Activated CD8-positive, alpha-beta memory T cell treated with anti-CD3 and anti-CD28 coated beads for 24 hours (primary cell): ENCODE measurements around the gene CAPN13.

Experiments used
- DNase-seq: peaks from one replicate; pipeline ENCODE4 v3.0.0-alpha.2; 2020

Gene CAPN13

DNA sequence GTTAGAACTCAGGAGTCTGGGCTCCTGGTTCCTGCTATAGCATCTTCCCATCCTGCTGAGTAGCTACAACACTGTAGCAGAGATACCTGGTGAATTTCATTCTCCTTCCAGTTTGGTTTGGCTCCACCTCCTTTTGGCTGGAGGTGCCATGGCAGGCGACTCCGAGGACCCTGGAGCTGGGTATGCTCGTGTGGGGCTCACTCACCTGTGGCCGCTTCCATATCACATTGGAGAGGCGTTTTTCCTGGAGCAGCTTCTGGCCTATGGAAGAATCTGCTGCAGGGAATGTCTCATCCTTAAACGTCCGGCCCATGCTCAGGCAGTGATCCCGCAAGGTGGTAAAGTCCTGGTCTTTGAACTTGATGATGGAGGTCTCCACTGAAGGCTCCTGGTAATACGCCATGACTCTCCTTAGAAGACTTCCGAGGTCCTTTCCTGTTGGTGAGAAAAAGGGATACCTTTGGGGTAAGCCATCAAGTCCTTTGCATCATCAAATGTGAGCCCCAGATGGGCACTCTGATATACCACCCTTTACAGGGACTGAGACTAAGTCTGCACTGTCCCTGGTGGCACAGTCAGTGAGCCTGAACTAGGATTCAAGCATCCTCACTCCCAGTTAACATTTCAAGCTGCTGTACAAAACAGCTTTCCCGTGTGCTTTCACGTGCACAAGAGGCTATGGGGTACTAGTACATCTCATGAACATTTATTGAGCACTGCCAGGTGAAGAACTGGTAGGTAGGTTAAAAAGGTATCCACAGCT is 20.1 kb downstream of the CAPN13 start:
- DNase-seq = no peak

- no peak for DNase-seq
These were observed 22.6 kb downstream of the CAPN13 start for GRCh38 chr2:30784682-30785081.

GRCh38 chr2:30781961-30782533 is 25.2 kb downstream of the CAPN13 start:
- DNase-seq = no peak

DNA sequence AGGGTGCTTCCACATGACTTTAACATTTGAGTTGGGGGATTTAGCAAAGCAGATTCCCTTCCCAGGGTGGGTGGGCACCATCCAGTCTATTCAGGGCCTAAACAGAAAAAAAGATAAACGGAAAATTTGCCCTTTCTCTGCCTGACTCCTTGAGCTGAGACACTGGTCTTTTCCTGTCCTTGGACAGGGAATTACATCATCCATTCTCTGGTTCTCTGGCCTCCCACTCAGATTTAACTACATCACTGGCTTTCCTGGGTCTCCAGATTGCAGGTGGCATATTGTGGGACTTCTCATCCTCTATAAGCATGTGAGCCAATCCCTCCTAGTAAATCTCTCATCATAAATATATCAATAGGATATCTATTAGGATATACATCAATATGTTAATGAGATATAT is 25.8 kb downstream of the CAPN13 start:
- no peak for DNase-seq

DNA sequence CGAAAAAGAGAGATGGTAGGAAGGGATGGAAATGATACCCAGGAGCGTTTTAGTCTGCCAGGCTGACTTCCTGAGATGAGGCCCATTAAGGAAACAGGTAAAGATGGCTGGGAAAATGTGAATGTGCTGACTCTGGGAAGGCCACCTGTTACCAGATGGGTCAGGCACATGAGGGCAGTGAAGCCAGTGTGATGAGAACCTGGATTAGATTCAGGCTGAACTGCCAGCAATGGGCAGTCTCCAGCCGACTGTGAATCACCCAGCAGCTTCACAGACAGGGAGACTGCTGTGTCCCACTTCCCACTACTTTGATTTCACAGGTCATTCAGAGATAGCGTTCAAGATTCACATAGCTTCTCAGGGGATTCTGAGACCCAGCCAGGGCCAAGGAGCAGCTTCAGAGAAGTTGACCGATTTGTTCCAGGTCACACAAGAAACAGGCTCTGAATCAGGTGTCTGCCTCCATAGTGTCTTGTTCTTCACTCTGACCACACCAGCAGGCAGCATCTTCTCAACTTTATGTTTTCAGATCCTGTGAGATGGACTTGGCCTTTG is 26.4 kb downstream of the CAPN13 start:
- peak; percentile 24 for DNase-seq

- DNase-seq = peak; percentile 19
These were observed 28.6 kb downstream of the CAPN13 start for GRCh38 chr2:30778611-30779010.

DNA sequence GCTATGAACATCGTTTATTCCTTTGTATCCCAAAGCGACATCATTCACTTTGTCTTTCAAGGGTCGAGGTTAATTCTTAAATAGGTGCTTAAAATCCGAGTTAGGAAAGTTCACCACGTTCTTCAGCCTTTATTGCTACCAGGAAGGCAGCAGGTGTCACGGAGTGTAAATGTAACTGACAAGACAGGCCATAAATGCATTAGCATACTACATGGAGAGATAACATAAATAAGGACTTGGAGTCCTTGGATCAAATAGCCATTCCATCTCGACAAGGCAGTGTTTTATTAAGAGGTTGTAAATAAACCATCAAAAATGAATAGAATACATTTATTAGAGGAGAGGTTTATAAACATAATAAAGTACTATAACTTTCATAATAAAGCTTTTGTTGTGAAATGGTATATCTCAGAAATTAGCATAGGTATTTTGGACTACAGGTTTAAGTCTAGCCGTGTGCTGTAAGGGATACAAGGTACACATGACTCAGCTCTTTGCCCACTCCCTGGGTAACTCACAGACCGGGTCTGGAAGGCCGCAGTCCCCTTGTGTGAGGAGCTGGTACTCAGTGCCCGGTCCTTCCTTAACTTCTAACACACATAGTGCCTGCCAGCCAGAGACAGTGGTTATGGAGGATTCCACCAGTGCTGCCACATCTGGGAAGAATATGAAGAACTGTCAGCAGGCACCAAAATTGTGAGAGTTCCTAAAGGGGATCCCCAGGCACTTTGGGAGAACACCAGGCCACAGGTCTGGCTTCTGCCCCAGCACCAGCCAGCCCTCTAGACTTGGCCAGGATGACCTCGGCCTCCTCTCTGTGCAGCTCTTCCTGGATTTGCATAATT is 29.4 kb downstream of the CAPN13 start:
- peak; percentile 17 for DNase-seq

GRCh38 chr2:30776831-30777635 is 30.2 kb downstream of the CAPN13 start:
- DNase-seq = peak; percentile 43

- peak; percentile 33 for DNase-seq
These were observed 31.4 kb downstream of the CAPN13 start for GRCh38 chr2:30775833-30776232.

GRCh38 chr2:30772021-30772705 is 35.1 kb downstream of the CAPN13 start:
- peak; percentile 32 for DNase-seq

DNA sequence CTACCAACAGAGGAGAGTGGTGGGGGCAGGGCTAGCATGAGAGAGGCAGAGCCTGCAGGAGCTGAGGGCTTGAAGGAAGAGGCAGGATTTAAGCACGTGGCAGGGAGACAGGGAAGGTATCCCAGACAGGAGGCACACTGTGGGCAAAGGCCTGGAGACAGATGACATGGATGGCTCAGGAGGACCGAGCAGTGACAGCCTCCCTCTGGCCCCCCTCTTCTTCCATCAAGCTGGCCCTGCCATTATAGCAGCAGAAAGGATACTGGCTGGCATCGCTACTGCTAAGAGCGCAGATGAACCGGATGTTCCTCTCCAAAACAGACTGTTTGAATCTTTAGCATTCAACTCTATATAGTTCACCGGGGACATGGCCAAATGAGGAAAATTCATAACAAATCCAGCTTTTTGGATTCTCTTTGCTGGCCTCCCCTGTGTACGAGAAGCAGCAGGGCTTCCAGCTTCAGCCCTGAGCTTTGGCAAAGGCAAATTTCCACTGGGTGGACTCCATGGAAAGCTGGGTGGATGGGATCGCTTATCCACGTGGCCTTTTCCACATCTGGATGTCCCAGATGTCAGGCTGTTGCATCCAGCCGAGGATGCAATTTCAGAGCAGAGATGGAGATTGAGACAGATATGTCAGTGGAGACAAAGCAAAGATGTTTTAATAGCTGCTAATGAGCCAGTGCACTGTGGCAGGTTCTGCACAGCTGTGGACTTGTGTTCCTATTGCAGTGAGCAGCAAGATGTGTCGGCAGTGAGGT is 36.2 kb downstream of the CAPN13 start:
- DNase-seq = peak; percentile 21

- DNase-seq = peak; percentile 37
These were observed 37.3 kb downstream of the CAPN13 start for GRCh38 chr2:30769891-30770462.

DNA sequence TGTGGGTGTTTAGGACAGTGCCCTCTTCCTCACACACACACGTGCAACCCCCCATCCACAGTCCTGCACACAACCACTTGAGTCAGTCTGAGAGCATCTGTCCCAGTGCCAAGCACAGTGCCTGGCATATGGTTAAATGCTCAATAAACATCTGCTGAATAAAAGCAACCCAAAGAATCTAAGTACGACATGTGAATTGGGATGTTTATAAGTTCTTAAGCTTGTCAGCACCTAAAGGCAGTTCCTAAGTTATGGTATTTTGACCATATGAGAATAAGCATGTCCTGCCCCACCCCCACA is 37.8 kb downstream of the CAPN13 start:
- DNase-seq = no peak

DNA sequence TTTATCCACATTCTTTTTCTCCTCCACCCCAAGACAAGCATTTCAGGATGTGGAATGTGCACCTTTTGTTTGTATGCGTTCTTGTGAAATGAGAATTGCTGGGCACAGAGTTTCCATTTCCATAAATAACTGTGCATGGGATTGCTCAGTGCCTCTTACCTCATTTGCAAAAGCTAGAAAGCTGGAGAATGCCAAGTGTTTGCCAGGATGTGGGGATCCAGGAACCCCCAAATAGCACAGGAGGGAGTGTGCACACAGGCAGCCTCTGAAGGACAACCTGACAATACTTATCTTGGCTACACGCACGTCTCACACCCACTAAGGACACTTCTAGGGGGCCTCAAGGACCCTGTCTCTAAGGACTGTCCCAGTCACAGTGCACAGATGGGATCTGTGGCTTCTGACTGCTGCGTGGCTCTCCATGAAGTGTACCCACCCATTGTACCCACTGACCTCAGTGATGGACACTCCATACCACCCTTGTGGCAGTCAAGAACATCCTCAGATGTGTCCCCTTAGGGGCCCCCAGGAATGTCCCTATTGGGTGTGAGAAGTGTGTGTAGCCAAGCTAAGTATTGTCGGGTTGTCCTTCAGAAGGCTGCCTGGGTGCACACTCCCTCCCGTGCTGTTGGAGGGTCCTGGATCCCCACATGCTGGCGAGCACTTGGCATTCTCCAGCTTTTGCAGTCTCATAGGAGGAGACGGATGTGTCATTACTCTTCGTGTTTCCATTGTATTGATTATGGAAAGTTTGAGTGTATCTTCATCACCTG is 38.4 kb downstream of the CAPN13 start:
- DNase-seq = peak; percentile 30

- peak; percentile 21 for DNase-seq
These were observed 39.1 kb downstream of the CAPN13 start for GRCh38 chr2:30768036-30768686.

DNA sequence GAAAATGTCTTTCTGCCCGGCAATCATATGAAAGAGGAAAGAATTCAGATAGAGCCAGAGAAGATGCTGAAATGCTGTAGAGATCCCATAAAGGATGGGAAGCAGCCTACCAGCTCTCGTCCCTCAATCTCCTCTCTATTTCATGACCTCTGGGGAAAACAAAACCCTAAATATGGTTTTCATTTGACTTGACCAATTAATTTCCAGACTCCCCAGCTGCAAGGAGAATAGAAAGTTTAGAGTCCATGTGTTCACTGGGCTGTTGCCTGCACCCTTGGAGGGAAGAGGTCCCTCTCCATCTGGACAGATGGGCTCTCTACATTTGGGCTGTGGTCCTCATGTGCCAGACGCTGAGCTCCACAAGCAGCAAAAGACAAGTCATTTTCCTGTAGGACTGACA is 40.6 kb downstream of the CAPN13 start:
- DNase-seq = no peak

GRCh38 chr2:30765876-30766470 is 41.3 kb downstream of the CAPN13 start:
- DNase-seq = no peak

DNA sequence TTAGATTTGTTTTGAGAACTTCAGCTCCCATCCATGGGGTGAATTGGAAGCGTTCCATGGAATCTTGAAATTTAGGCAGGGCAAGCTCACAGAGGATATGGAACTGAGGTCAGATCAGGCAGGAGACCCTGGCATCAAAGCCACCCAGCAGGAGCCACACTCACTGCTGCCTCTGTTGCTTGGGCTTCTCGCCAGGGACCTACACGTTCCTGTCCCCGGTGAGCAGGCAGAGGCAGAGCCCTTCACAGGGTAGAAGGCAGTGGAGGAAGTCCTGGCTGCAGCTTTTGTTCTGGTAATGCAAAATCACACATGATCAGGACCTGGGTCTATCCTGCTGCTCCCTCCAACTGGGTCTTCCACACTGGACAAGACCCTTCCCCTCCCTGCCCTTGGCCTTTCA is 42.1 kb downstream of the CAPN13 start:
- no peak for DNase-seq
